ENCODE measurements around the gene SYNDIG1.
A peak's percentile ranks its signal among the peaks of the same experiment; 100 is the strongest.

SYNDIG1 gene

DNA sequence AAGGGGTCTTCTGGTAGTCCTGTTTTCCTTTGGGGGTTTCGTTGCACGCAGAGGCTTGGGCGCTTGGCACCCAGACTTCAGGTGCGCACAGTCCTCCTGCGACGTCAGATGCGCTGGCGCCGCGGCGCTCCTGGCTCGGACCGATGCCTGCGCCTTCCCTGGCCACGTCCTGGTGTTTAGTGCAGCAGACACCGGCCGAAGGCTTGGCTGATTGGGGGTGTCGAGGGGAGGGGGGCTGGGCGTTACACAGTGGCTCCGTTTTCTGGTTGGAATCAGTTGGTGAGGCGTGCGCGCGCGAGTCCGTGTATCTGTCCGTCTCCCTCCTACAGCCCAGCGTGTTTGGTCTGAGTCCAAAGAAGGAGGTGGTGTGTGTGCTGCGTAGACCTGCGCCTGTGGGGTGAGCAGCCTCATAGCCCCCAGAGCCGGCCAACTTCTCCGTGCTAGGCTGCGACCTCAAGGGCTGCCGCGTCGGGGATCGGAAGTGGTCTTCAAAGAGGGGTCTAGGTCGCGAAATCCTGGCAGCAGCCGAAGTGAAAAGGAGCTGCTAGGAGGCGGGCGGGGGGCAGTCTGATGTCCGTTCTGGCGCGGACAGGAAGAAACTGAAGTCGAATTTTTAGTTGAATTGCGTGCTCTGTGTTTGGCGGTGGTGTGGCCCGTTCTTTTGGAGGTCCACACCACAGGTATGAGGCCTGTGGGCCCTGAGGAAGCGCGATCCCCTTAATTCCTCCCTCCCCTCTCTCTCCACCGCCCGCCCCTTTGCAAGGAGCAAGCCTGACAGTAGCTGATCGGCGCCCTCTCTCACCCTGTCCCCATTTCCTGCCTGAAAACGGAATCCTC, 1.5 kb downstream of the SYNDIG1 start:
- peak in 23 of 56 donors; percentile 10 to 63 (median 33) for DNase-seq

DNA sequence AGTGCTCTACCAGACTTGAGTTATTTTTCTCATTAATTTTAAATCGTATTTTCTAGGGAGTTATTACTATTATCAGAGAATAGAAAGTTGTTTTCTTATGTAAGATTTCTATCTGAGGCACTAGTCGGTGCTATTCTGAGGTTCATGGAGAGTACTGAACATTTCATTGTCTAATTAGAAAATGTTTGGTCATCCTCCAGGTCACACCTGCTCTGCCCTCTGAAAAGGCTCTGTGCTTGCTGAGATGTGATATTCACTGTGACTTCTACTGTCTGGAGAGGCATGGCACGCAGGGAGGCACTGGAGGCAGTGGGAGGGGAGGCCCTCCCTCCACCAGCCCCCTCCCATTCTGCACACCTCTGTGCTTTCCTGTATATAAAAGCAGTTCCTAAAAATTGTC, 3.0 kb downstream of the SYNDIG1 start:
- no peak for DNase-seq

DNA sequence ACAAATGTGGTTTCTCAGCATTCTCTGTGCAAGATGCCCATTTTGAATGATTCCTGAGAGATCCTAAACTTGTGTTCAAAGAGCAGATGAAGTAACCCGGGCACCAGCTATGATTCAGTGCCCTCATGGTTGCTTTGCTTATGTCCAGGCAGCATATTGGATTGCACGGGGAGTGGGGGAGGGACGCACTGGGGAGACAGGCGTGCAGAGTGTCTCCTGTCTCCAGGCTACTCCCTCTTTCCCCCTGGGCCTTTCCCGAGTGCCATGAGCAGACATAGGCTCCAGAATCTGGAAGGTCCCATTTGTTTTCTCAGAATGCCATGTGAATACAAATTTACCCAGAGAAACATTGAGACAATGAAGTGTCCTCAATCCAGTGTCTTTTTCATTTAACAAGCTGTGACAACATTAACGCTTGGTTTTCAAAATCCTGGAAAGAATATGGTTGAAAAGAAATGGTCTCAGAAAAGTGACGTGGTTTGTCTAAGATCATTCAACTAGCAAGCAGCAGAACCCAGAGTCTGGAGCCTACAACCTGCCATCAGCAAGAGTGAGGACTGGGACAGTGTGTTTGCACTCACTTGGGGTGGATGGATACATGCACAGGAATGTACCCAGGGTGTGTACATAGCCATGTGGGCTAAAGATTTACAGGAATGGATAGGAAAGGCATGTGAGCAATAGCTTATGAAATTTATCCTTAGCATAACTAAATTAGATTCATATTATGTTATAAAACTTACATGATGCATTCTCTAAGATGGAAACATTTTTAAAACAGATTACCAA, 4.2 kb downstream of the SYNDIG1 start:
- peak in 1 of 56 donors; percentile 9 for DNase-seq

- DNase-seq = peak in 4 of 56 donors; percentile 24 to 39 (median 34)
Observed at GRCh38 chr20:24477831-24478547, 8.6 kb downstream of the SYNDIG1 start.

DNA sequence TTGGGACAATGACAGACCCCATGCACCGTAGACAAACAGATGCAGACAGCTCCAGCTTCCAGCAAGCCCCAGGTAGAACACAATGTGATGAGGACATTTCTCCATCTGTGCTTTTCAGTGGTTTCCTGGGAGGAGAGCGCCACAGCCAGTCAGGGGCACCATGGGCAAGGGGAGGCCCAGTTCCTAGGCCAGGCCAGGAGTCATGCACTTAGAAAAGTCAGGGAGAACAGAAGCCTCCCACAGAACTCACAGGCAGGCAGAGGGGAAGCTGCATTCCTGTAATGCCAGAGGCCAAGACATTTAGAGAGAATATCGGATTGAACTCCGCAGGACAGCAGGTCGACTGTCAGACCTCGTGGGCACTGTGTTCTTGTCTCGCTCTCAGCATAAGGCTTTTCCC, 9.2 kb downstream of the SYNDIG1 start:
- no peak for DNase-seq

DNA sequence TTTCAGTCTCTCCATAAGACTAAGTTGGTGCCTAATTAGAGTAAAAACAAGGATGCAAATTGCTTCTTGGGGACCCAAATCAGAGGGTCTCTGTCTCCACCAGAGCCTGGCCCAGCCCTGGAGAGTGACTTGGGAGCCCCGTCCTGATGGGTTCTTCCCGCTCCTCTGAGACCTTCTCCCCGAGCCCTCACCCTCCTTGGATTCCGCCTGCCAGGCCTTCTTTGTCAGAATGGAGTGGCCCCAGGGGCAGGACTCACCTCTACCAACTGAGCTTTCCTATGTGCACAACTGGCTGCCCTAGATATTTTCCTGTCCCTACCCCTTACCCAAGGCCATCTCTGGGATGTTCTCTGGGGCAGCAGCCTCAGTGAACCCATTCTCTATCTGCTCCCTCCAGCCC, 9.7 kb downstream of the SYNDIG1 start:
- no peak for DNase-seq

GRCh38 chr20:24479595-24479994, 10.2 kb downstream of the SYNDIG1 start:
- no peak for DNase-seq

- DNase-seq = no peak
Observed at GRCh38 chr20:24480509-24480908, 11.1 kb downstream of the SYNDIG1 start.

GRCh38 chr20:24481173-24481572, 11.7 kb downstream of the SYNDIG1 start:
- DNase-seq = no peak

- DNase-seq = no peak
Observed at GRCh38 chr20:24483435-24484080, 14.1 kb downstream of the SYNDIG1 start.

DNA sequence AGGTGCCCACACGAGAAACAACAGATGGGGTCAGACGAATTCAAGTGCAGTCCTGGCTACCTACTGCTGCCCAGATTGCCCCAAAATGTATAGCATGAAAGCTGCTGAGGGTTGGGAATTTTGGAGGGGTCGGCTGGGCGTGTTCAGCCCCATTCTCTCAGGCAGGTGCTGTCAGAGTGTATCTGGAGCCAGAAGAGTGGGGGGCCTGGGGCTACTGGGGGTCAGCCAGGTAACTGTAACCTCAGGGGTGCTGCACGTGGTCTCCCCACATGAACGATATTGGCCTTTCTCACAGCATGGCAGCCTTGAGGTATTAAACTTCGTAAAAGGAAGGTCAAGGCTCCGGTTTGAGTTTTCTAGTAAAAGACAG, 14.6 kb downstream of the SYNDIG1 start:
- no peak for DNase-seq

- DNase-seq = no peak
Observed at GRCh38 chr20:24485981-24486380, 16.6 kb downstream of the SYNDIG1 start.

- no peak for DNase-seq
Observed at GRCh38 chr20:24487240-24487639, 17.8 kb downstream of the SYNDIG1 start.

GRCh38 chr20:24487648-24488047, 18.2 kb downstream of the SYNDIG1 start:
- DNase-seq = no peak

DNA sequence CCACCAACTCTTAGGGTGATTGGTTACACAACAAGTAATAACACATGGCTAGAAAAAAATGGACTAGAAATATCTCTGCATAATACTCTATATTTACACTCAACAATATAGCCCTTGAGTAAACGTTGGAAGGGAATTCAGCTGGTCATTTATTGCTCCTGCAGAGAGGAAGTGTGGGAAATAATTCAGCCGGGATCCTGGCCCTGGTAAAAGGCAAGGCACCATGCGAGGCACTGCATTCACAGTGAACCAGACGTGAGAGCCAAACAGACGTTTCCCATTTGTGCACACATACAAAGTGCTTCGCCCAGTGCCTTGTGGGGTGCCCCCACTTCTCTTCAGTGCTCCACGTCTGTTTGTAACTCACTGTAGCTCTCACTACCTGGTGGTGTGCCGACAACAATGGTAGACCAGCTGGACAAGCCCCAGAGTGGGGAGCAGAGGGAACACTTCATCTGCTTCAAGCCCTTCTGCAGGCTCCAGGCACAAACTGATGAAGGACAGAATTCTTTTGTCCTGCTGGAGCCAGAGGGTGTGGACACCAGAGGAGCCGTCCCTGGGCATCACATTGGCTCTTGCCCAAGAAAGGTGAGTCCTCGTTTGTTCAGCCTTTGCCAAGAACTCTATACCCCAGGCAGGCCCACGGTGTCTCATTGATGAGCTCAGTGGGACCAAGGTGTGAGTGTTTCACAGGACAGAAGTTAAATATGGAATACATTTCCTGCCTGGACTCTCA, 18.8 kb downstream of the SYNDIG1 start:
- no peak for DNase-seq

- DNase-seq = no peak
Observed at GRCh38 chr20:24488800-24489175, 19.4 kb downstream of the SYNDIG1 start.

DNA sequence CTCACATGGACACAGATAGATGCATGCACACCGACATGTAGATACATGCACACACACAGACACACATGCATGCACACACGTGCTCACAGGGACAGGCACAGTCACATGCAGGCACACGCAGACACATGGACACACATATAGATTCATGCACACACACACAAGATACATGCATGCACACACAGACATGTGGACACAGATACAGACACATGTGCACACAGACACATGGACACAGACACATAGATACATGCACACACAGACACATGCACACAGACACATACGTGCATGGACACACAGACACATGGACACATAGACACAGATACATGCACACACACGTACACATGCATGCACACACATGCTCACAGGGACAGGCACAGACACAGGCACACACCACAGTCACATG, 19.8 kb downstream of the SYNDIG1 start:
- no peak for DNase-seq

DNA sequence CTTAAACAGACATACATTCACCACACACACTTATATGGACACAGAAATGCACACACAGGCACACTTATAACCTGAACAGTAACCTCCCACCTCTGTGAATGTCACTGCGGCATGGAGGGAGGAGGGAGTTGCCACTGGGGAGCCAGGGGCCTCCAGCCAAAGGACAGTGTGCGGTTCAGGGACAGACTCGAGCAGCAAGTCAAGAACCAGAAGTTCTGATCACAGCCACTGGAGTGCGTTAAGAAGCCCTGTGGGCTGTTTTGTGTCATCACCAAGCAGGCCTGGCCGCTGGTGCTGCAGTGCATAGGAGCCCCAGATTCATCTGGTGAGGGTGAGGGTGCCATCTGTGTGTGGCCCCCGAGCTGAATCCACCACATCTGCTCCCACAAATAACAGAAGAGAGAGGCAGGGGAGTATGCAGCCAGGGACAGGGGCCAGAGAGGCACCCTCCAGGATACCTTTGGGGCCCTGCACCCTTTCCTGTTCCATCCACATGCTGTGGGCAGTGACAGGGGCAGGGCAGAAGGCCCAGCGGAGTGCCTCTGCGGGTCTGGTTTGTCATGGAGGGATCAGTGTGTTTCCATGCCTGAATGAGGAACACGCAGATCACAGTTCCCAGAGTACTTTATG, 20.3 kb downstream of the SYNDIG1 start:
- DNase-seq = no peak

DNA sequence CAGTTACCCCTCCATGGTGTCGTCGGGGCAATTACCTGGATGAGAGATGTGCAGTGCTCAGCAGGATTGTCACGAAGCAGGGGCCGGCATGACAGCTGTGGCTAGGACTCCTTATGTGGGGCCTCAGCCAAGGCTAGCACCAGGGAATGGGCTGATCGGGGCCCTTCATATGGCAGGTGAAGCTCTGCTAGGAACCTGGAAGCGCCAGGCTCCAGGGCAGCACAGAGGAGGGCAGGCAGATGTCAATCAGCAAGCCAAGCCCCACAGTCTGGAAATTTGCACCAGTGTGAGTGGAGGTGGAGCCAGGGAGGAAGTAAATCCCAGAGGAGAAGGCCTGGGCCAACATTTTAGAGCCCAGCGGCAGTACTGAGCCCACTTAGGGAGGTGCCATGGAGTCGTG, 21.2 kb downstream of the SYNDIG1 start:
- no peak for DNase-seq

- DNase-seq = no peak
Observed at GRCh38 chr20:24491041-24491756, 21.8 kb downstream of the SYNDIG1 start.
